ENCODE results near the gene NCR2.

GRCh38 chr6:41288030-41288753 is 47.2 kb upstream of the NCR2 start:
- no peak for TF ChIP-seq ZNF513 (tag by site-specific recombination; IDR thresholded peaks at IDR 0.05)
- no peak for TF ChIP-seq ZNF274 (IDR thresholded peaks at IDR 0.05; ENCODE audit: low read length)
- no peak for TF ChIP-seq ZNF274 (tag by site-specific recombination; IDR thresholded peaks at IDR 0.05; ENCODE audit: borderline replicate concordance)
- TF ChIP-seq SETDB1 (IDR thresholded peaks at IDR 0.05; ENCODE audit: insufficient read length, low read length): no peak
- no peak for TF ChIP-seq ZBTB21 (tag by site-specific recombination; IDR thresholded peaks at IDR 0.05)
- TF ChIP-seq CTCF (tag by site-specific recombination; IDR thresholded peaks at IDR 0.05): no peak
- TF ChIP-seq BCL11A (tag by site-specific recombination; IDR thresholded peaks at IDR 0.05; ENCODE audit: low read depth): no peak
- TF ChIP-seq KLF8 (tag by site-specific recombination; IDR thresholded peaks at IDR 0.05): no peak
- no peak for TF ChIP-seq ZNF292 (tag by site-specific recombination; IDR thresholded peaks at IDR 0.05; ENCODE audit: borderline replicate concordance, low read depth)

All from HEK293 (cell line).